ENCODE measurements around the gene ATP10A. TPM values are rescaled to one million over a fixed set of nuclear protein-coding genes. Genes with fewer than 3 reads are reported as not detected.

ATP10A gene
- total RNA-seq, 1 donor from 2014 or later = 0.22 TPM

- H3K4me1 Mint-ChIP-seq = no peaks in the 10 kb centered on the region
- H3K4me3 Mint-ChIP-seq = no peak overlapping the region
- H3K36me3 Mint-ChIP-seq = no peaks in the 10 kb centered on the region
- no peak overlapping the region for H3K27ac Mint-ChIP-seq
- no peak for DNase-seq (ENCODE audit: low spot score in 2 of 2, unreplicated experiment in 2 of 2)
- H3K27me3 Mint-ChIP-seq (ENCODE audit: low read depth) = peaks cover 19% of the 10 kb centered on the region
- no peak for TF ChIP-seq CTCF (IDR thresholded peaks at IDR 0.05; ENCODE audit: unreplicated experiment)
- H3K9me3 Mint-ChIP-seq = no peaks in the 10 kb centered on the region
These were observed 120.2 kb downstream of the ATP10A start for GRCh38 chr15:25742776-25743547.

DNA sequence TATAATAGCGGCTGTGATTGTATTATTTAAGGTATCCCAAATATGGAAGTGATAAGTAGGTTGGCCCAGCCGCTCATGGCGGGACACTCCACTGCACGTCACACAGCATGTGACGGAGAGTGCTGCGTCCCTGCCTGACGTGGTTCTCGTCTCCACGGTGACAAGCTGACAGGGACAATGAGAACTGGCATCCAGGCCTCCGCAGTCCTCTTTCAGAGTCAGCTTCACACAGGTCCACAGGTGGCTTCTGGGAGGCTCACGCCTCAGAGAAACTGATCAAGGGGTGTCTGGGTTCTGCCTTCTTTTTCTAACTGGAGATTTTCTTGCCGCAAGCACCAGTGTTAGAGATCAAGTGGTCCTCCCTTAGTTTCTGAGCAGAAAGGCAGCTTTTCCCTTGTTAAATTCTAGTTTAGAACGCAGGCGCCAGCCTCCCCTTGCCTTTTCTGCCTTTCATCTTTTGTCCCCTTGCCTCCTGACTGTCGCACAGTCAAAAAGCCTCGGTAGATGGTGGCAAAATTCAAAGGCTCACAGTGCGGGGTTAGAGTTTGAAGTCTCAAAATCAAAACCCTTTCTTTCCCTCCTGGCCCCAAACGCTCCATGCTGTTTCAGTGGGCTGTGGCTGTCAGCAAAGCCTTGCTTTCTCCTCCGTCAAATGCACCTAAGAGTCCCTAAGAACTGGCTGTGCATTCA, 120.9 kb downstream of the ATP10A start:
- H3K4me3 Mint-ChIP-seq = no peak overlapping the region
- no peak overlapping the region for H3K27ac Mint-ChIP-seq
- peaks cover 19% of the 10 kb centered on the region for H3K27me3 Mint-ChIP-seq (ENCODE audit: low read depth)
- H3K36me3 Mint-ChIP-seq = no peaks in the 10 kb centered on the region
- TF ChIP-seq CTCF (IDR thresholded peaks at IDR 0.05; ENCODE audit: unreplicated experiment) = no peak
- peak in 1 of 2 experiments; percentile 19 for DNase-seq (ENCODE audit: low spot score in 2 of 2, unreplicated experiment in 2 of 2)
- H3K4me1 Mint-ChIP-seq = peaks cover 2% of the 10 kb centered on the region
- H3K9me3 Mint-ChIP-seq = no peaks in the 10 kb centered on the region

DNA sequence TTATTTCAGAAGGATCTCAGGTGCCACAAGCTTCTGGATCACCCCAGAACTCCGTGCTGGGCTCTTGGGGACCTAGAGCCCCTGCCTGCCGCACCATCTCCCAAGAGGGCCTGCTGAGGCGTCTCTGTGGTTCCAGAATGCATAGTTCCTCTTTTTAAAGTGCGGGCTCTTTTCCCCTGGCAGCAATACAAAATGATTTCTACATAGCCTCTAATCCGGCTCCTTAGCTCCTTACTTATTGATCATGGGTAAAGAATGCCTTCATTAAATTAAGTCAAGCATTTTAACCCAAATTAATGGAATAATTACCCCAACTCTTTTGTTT, 121.9 kb downstream of the ATP10A start:
- TF ChIP-seq CTCF (IDR thresholded peaks at IDR 0.05; ENCODE audit: unreplicated experiment) = no peak
- no peak for DNase-seq (ENCODE audit: low spot score in 2 of 2, unreplicated experiment in 2 of 2)
- Mint-ChIP-seq H3K27ac (no peak overlapping the region), H3K36me3 (no peaks in the 10 kb centered on the region), H3K27me3 (ENCODE audit: low read depth) (peaks cover 19% of the 10 kb centered on the region), H3K9me3 (no peaks in the 10 kb centered on the region), H3K4me3 (no peak overlapping the region), H3K4me1 (peaks cover 10% of the 10 kb centered on the region)

DNA sequence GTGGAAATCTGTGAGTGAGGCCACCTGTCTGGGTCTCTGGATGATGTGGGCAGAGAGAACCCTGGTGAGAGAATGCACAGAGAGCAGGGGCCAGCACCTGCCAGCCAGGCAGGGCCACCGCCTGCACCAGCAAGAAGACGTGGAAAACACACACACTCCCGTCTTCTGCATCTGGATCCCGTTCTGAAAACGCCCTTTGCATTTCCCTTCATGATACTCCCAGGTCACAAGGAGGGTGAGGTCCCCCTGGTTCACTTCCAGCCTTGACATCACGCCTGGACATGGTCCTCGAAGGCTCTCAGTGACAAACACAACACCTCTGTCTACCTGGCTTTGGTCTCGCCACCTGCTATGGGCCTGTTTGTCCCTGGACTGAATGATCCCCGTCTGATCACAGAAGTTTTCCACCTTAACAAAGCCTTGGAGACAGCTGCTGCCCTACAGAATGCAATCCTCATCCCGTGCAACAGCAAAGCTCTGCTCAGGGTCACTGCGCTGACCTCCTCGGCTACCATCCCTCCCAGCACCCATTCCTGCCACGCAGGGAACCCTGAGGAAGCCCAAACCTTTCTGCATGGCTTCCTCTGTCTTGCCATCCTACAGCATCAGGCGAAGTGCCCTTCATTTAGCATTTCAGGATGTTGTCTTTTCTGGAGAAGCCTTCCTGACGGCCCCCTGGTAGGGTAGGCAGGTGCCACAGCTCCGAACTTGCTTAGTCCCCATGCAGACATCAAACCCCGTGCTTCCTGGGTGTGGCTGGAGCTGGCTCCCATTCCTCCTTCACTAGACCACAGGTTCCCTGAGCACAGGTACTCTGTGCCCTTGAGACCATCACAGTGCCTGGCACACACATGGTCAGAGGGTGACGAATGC, 122.5 kb downstream of the ATP10A start:
- Mint-ChIP-seq H3K27me3 (ENCODE audit: low read depth) (peaks cover 19% of the 10 kb centered on the region), H3K9me3 (no peaks in the 10 kb centered on the region), H3K4me1 (peaks cover 10% of the 10 kb centered on the region), H3K36me3 (no peaks in the 10 kb centered on the region), H3K4me3 (no peak overlapping the region), H3K27ac (no peak overlapping the region)
- DNase-seq (ENCODE audit: low spot score in 2 of 2, unreplicated experiment in 2 of 2) = peak in 1 of 2 experiments; percentile 14
- TF ChIP-seq CTCF (IDR thresholded peaks at IDR 0.05; ENCODE audit: unreplicated experiment) = no peak

DNA sequence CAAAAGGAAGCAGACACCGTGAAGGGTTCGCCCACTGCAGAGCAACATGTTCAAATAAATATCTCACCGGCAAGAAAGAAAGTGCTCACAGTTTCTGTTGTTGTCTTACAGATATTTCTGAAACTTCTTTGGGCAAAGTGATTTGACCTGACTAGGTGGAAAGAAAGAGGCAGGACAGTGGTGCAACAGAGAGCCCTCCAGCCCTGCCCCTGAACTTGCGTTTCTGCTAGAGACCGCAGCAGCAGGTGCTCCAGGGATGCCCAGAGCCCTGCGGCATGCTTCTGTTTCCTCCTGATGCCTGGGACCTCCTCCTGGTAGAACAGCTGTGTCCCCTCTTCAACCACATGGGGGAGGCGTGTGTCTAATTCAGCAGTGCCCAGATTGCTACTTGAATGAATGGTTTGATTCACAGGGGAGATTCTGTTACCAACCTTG, 123.4 kb downstream of the ATP10A start:
- no peak for TF ChIP-seq CTCF (IDR thresholded peaks at IDR 0.05; ENCODE audit: unreplicated experiment)
- Mint-ChIP-seq H3K4me1 (peaks cover 10% of the 10 kb centered on the region), H3K27ac (no peak overlapping the region), H3K27me3 (ENCODE audit: low read depth) (peaks cover 18% of the 10 kb centered on the region), H3K36me3 (no peaks in the 10 kb centered on the region), H3K4me3 (no peak overlapping the region), H3K9me3 (no peaks in the 10 kb centered on the region)
- DNase-seq (ENCODE audit: low spot score in 2 of 2, unreplicated experiment in 2 of 2) = peak in 1 of 2 experiments; percentile 35

Measured in mesothelial cell of epicardium (in vitro differentiated cells).